ENCODE data around the gene CA10.

Gene CA10

DNA sequence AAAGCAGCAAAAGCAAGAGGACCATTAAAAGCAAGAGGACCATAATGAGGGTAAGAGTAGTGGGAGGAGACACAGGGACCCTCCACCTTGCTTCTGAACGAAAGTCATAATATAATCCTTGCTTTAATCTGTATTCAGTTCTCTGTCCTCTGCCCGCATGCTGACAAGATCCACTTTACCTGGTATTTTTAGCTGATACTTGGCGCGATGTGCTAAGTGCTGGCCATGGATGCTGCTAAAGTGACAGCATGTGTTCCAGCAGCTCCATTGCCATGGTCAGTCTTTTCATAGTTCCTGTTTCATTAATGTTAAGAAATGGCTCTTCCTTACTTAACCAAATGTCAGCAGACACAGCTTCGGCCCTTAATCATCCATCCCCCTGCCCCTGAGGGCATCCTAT, 86.8 kb downstream of the CA10 start:
- Histone ChIP-seq H3K9me3 (ENCODE audit: insufficient read depth, low read length, severe bottlenecking) (peaks cover 7% of the 10 kb centered on the region), H3K27me3 (ENCODE audit: insufficient read depth, low read length, poor library complexity) (peaks cover 3% of the 10 kb centered on the region), H3K27ac (ENCODE audit: low read length) (no peak overlapping the region), H3K4me3 (ENCODE audit: low read depth in 1 of 2, low read length in 2 of 2) (no peak overlapping the region), H3K4me2 (ENCODE audit: insufficient read depth, low read length) (no peak overlapping the region), H3K4me1 (ENCODE audit: insufficient read depth, low read length) (no peaks in the 10 kb centered on the region), H2AFZ (ENCODE audit: low read depth, low read length) (no peak overlapping the region), H4K20me1 (ENCODE audit: insufficient read depth, low read length) (no peaks in the 10 kb centered on the region), H3K36me3 (ENCODE audit: insufficient read depth, low read length) (no peaks in the 10 kb centered on the region), H3K9ac (ENCODE audit: low read depth, low read length) (no peak overlapping the region), H3K79me2 (ENCODE audit: insufficient read depth, low read length) (no peaks in the 10 kb centered on the region)
- DNase-seq (no peak), ATAC-seq (ENCODE audit: insufficient read depth, low read depth) (no peak)
- no peak for TF ChIP-seq EZH2 (IDR thresholded peaks at IDR 0.05; ENCODE audit: borderline replicate concordance, low read depth, low read length, severe bottlenecking)
- TF ChIP-seq, protein P1, sequence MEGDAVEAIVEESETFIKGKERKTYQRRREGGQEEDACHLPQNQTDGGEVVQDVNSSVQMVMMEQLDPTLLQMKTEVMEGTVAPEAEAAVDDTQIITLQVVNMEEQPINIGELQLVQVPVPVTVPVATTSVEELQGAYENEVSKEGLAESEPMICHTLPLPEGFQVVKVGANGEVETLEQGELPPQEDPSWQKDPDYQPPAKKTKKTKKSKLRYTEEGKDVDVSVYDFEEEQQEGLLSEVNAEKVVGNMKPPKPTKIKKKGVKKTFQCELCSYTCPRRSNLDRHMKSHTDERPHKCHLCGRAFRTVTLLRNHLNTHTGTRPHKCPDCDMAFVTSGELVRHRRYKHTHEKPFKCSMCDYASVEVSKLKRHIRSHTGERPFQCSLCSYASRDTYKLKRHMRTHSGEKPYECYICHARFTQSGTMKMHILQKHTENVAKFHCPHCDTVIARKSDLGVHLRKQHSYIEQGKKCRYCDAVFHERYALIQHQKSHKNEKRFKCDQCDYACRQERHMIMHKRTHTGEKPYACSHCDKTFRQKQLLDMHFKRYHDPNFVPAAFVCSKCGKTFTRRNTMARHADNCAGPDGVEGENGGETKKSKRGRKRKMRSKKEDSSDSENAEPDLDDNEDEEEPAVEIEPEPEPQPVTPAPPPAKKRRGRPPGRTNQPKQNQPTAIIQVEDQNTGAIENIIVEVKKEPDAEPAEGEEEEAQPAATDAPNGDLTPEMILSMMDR (IDR thresholded peaks at IDR 0.05; ENCODE audit: borderline replicate concordance, extremely low read depth, low read length, poor library complexity, severe bottlenecking): no peak

DNA sequence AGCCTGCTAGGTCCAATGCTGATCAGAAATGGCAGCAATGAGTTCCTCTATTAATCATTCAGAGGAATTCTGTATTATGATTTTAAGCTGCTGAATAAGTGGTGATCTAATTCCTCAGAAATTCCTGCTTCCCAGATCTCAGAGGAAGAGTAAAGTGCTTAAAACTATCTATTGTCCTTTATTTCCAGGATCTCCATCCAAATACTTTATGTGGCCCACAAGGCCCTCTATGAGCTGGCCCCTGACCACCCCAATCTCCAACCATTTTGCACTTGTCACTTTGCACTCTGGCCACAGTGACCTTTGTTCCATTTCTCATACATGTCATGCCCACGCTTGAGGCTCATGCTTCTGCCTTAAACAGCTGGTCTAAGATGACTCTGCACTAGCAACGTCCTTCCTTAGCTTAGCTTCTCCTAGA, 93.7 kb downstream of the CA10 start:
- DNase-seq: no peak
- H3K9me3 ChIP-seq (ENCODE audit: insufficient read depth, low read length, severe bottlenecking): peaks cover 7% of the 10 kb centered on the region
- H3K4me3 ChIP-seq (ENCODE audit: low read depth in 1 of 2, low read length in 2 of 2): no peak overlapping the region
- no peaks in the 10 kb centered on the region for H3K36me3 ChIP-seq (ENCODE audit: insufficient read depth, low read length)
- H3K27me3 ChIP-seq (ENCODE audit: insufficient read depth, low read length, poor library complexity): no peaks in the 10 kb centered on the region
- H3K4me1 ChIP-seq (ENCODE audit: insufficient read depth, low read length): no peaks in the 10 kb centered on the region
- no peak overlapping the region for H3K27ac ChIP-seq (ENCODE audit: low read length)
- no peak overlapping the region for H3K9ac ChIP-seq (ENCODE audit: low read depth, low read length)
- no peak for TF ChIP-seq EZH2 (IDR thresholded peaks at IDR 0.05; ENCODE audit: borderline replicate concordance, low read depth, low read length, severe bottlenecking)
- H4K20me1 ChIP-seq (ENCODE audit: insufficient read depth, low read length): no peaks in the 10 kb centered on the region
- H3K4me2 ChIP-seq (ENCODE audit: insufficient read depth, low read length): no peak overlapping the region
- no peak overlapping the region for H2AFZ ChIP-seq (ENCODE audit: low read depth, low read length)
- no peaks in the 10 kb centered on the region for H3K79me2 ChIP-seq (ENCODE audit: insufficient read depth, low read length)
- no peak for ATAC-seq (ENCODE audit: insufficient read depth, low read depth)

GRCh38 chr17:52049496-52049895, 109.0 kb downstream of the CA10 start:
- Histone ChIP-seq H3K27me3 (ENCODE audit: insufficient read depth, low read length, poor library complexity) (no peaks in the 10 kb centered on the region), H4K20me1 (ENCODE audit: insufficient read depth, low read length) (no peaks in the 10 kb centered on the region), H3K36me3 (ENCODE audit: insufficient read depth, low read length) (no peaks in the 10 kb centered on the region), H3K9me3 (ENCODE audit: insufficient read depth, low read length, severe bottlenecking) (no peaks in the 10 kb centered on the region), H3K4me2 (ENCODE audit: insufficient read depth, low read length) (no peak overlapping the region), H3K4me1 (ENCODE audit: insufficient read depth, low read length) (no peaks in the 10 kb centered on the region), H2AFZ (ENCODE audit: low read depth, low read length) (no peak overlapping the region), H3K27ac (ENCODE audit: low read length) (no peak overlapping the region), H3K79me2 (ENCODE audit: insufficient read depth, low read length) (no peaks in the 10 kb centered on the region), H3K4me3 (ENCODE audit: low read depth in 1 of 2, low read length in 2 of 2) (no peak overlapping the region), H3K9ac (ENCODE audit: low read depth, low read length) (no peak overlapping the region)
- ATAC-seq (ENCODE audit: insufficient read depth, low read depth) (no peak), DNase-seq (no peak)
- TF ChIP-seq, protein P1 (IDR thresholded peaks at IDR 0.05; ENCODE audit: borderline replicate concordance, extremely low read depth, low read length, poor library complexity, severe bottlenecking): no peak
- no peak for TF ChIP-seq EZH2 (IDR thresholded peaks at IDR 0.05; ENCODE audit: borderline replicate concordance, low read depth, low read length, severe bottlenecking)

DNA sequence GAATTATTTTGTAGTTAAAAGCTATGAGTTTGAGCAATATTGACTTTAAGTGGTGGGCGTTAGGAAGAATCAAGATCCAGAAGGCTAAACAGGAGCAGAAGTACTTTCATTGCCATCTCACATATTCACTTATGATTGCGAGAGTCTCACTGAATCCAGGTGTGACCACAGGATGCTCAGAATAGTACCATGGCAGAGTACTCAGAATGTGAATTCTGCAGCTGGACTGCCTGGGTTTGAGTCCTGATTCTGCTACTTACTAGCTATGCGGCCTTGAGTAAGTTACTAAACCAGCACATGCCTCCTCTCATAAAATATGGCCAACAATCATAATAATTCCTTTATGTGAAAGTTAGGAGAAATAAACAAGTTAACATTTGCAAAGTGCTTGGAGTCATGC, 109.5 kb downstream of the CA10 start:
- TF ChIP-seq, protein P1 (IDR thresholded peaks at IDR 0.05; ENCODE audit: borderline replicate concordance, extremely low read depth, low read length, poor library complexity, severe bottlenecking): no peak
- TF ChIP-seq EZH2 (IDR thresholded peaks at IDR 0.05; ENCODE audit: borderline replicate concordance, low read depth, low read length, severe bottlenecking): no peak
- ATAC-seq (ENCODE audit: insufficient read depth, low read depth) (no peak), DNase-seq (no peak)

More for the DNA sequence above, 109.5 kb downstream of the CA10 start:
- no peak overlapping the region for H3K27ac ChIP-seq (ENCODE audit: low read length)
- H3K9ac ChIP-seq (ENCODE audit: low read depth, low read length): no peak overlapping the region
- H3K4me3 ChIP-seq (ENCODE audit: low read depth in 1 of 2, low read length in 2 of 2): no peak overlapping the region
- no peaks in the 10 kb centered on the region for H3K4me1 ChIP-seq (ENCODE audit: insufficient read depth, low read length)
- H2AFZ ChIP-seq (ENCODE audit: low read depth, low read length): no peak overlapping the region
- no peaks in the 10 kb centered on the region for H3K27me3 ChIP-seq (ENCODE audit: insufficient read depth, low read length, poor library complexity)
- no peaks in the 10 kb centered on the region for H3K79me2 ChIP-seq (ENCODE audit: insufficient read depth, low read length)
- no peaks in the 10 kb centered on the region for H3K36me3 ChIP-seq (ENCODE audit: insufficient read depth, low read length)
- no peaks in the 10 kb centered on the region for H4K20me1 ChIP-seq (ENCODE audit: insufficient read depth, low read length)
- no peaks in the 10 kb centered on the region for H3K9me3 ChIP-seq (ENCODE audit: insufficient read depth, low read length, severe bottlenecking)
- no peak overlapping the region for H3K4me2 ChIP-seq (ENCODE audit: insufficient read depth, low read length)

Measured in DND-41 (cell line).